A549 treated with RU486 at 1 μM for 4 hours (cell line): ENCODE measurements around the gene PATL2. TPM values are rescaled to one million over a fixed set of nuclear protein-coding genes. Genes with fewer than 3 reads are reported as not detected.

ENCODE experiments used
- total RNA-seq: library from RNA; stranded (reverse); fragments of 200-300 nt; extraction: Qiagen RNA extraction; gene quantifications from 5 replicates; pipeline ENCODE4 v1.2.3, GENCODE V29; 2022; ENCODE audit warnings: low read depth

The PATL2 gene
- total RNA-seq: 0.07 to 0.14 TPM in 2 of 5 replicates, not detected in the others

DNA sequence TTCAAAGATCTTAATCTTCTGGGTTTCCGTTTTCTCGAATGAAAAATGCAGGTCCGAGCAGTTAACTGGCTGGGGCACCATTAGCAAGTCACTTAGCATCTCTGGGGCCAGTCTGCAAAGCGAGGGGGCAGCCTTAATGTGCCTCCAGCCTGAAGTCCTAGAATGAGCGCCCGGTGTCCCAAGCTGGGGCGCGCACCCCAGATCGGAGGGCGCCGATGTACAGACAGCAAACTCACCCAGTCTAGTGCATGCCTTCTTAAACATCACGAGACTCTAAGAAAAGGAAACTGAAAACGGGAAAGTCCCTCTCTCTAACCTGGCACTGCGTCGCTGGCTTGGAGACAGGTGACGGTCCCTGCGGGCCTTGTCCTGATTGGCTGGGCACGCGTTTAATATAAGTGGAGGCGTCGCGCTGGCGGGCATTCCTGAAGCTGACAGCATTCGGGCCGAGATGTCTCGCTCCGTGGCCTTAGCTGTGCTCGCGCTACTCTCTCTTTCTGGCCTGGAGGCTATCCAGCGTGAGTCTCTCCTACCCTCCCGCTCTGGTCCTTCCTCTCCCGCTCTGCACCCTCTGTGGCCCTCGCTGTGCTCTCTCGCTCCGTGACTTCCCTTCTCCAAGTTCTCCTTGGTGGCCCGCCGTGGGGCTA is at the start of gene PATL2, which contains the start of gene B2M:
Gene PATL2, minus strand, starts transcription at position 228 of the 647 bp plus-strand sequence. CDS start 34,833 bp downstream, outside the sequence.
Gene B2M, plus strand, starts transcription at position 422 of the 647 bp plus-strand sequence. Its CDS starts 30 bp downstream, at position 452.

DNA sequence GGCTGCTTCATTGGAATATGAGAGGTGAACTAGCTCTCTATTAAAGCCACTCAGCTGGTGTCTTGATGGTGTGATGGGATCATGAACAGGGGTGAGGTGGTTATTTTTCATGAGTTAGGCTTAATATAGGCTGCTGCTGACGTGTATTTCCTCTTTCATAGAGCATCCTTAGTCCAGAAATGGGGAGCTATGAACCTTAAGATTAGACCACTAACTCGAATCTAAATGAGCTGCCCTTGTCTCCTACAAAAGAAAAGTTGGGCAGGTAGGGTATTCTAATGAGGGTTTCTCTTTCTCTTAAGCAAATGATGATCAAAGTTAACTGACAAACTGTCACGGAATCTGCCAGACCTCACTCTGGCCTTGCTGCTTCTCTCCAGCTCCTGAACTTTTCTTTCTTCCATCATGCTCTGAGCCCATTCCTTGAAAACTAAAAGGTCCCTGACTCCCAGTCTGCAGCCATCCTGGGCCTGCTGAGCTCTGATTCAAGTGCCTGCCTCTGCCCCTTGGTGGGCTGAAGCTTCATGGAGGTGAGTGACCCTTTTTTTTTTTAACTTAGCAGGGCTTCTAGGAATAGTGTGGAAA is 25.1 kb upstream of the PATL2 start, which contains the start of gene TRIM69:
Gene TRIM69, plus strand, starts transcription at position 348 of the 585 bp plus-strand sequence. Its CDS starts 177 bp downstream, at position 525.

DNA sequence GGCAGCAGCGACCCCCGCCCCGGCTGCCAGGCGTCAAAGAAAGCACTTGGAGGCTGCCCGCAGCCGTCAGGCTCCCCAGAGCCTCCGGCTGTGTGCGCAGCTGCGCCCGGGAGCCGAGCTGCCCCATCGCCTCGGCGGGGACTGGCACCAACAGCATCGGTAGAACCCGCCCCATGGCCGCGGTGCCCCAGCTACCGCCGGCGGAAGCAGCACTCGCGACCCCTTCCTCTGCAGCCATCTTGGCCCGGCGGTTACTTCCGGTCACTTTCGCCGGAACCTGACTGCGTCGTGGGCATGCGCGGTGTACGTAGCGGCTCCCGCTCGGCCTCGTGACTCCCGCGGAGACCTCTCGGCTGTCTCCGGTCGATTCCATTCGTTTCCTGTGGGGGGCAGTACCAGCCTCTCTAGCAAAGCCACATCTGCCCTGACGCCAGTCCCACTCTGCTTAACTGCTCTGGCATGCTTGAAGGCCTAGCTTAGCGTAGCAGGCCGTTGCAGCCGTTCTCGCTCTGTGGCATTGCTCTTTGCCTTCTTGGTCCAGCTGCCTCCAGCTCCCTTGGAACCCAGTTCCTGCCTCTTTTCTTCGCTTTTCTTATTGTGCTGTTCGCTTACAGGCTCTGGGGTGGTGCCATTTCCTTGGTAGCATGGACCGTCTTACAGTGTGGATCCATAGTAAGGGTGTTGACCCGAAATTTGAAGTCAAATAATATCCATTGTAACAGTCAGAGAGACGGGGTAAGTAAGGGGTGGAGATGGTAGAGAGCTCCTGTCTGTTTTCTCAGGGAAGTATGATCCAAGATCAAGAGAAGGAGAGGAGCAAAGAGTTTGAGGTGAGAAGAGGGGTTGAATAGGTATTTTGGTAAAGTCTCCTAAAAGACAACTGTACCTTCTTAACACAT is 47.5 kb downstream of the PATL2 start, which contains the start of gene SPG11:
Gene SPG11, minus strand, starts transcription at position 253 of the 899 bp plus-strand sequence. Its CDS starts 15 bp downstream, at position 238.

Other genes with a start within 250 kb of the PATL2 start
- gene EIF3J, start 174.2 kb downstream of the PATL2 start, total RNA-seq: 70.6 to 130 TPM (median 101 TPM) in 5 replicates
- gene SPG11, start 47.7 kb downstream of the PATL2 start, total RNA-seq: 7.2 to 9.0 TPM (median 8.3 TPM) in 5 replicates
- 409 to 483 TPM (median 446 TPM) in 5 replicates for gene B2M, start 194 bp upstream of the PATL2 start, total RNA-seq
- 3.3 to 6.8 TPM (median 4.5 TPM) in 5 replicates for gene TRIM69, start 25.2 kb upstream of the PATL2 start, total RNA-seq
- gene TERB2, start 245.4 kb upstream of the PATL2 start, total RNA-seq: not detected in 5 replicates